ENCODE results near the gene SERPINB5.

The SERPINB5 gene

GRCh38 chr18:63528863-63529492 is 52.2 kb downstream of the SERPINB5 start:
- DNase-seq: no peak

GRCh38 chr18:63532471-63532870 is 55.7 kb downstream of the SERPINB5 start:
- no peak for DNase-seq

- no peak for DNase-seq
These were observed 57.9 kb downstream of the SERPINB5 start for GRCh38 chr18:63534615-63535014.

- peak; percentile 54 for DNase-seq
These were observed 63.2 kb downstream of the SERPINB5 start for GRCh38 chr18:63539904-63540510.

- DNase-seq: no peak
These were observed 65.3 kb downstream of the SERPINB5 start, which contains the start of gene SERPINB12 for GRCh38 chr18:63542069-63542468. Gene SERPINB12 (plus strand): TSS chr18:63542369. CDS start chr18:63556160, 13,791 bp downstream.

- DNase-seq: no peak
These were observed 67.3 kb downstream of the SERPINB5 start for GRCh38 chr18:63544017-63544416.

- DNase-seq: peak; percentile 67
These were observed 68.2 kb downstream of the SERPINB5 start for GRCh38 chr18:63545000-63545399.

GRCh38 chr18:63550068-63550467 is 73.3 kb downstream of the SERPINB5 start:
- no peak for DNase-seq

- no peak for DNase-seq
These were observed 75.0 kb downstream of the SERPINB5 start for GRCh38 chr18:63551769-63552168.

- no peak for DNase-seq
These were observed 75.8 kb downstream of the SERPINB5 start for GRCh38 chr18:63552581-63552980.

GRCh38 chr18:63553081-63553480 is 76.3 kb downstream of the SERPINB5 start:
- no peak for DNase-seq
